Astrocyte of the hippocampus (primary cell): ENCODE data around the gene BMP8B.
A peak's percentile ranks its signal among the peaks of the same experiment; 100 is the strongest.

ENCODE experiments used
- DNase-seq: peaks from one replicate; pipeline ENCODE4 v3.0.0; 2011; ENCODE audit warnings: low read depth, low spot score

Gene BMP8B

GRCh38 chr1:39726600-39726999, 62.1 kb downstream of the BMP8B start:
- no peak for DNase-seq

GRCh38 chr1:39722495-39722894, 66.2 kb downstream of the BMP8B start:
- no peak for DNase-seq

GRCh38 chr1:39721664-39722063, 67.0 kb downstream of the BMP8B start:
- DNase-seq, result no peak

- DNase-seq, result peak; percentile 72
These were observed 68.3 kb downstream of the BMP8B start for GRCh38 chr1:39720094-39720999.

- DNase-seq, result no peak
These were observed 70.9 kb downstream of the BMP8B start for GRCh38 chr1:39717809-39718208.

GRCh38 chr1:39713557-39713956, 75.1 kb downstream of the BMP8B start:
- no peak for DNase-seq

- DNase-seq, result no peak
These were observed 76.7 kb downstream of the BMP8B start for GRCh38 chr1:39711966-39712340.

- DNase-seq, result peak; percentile 60
These were observed 77.3 kb downstream of the BMP8B start for GRCh38 chr1:39711104-39711965.

- DNase-seq, result no peak
These were observed 81.2 kb downstream of the BMP8B start for GRCh38 chr1:39707506-39707905.
